B cell (primary cell): ENCODE data around the gene AFG3L2. TPM values are rescaled to one million over a fixed set of nuclear protein-coding genes. Genes with fewer than 3 reads are reported as not detected.

ENCODE experiments used
- ATAC-seq: fragments of 200-7000 bp; cut with Tn5 transposase; one replicate; pipeline ENCODE4 v1.10.0; 2021; ENCODE audit warnings: low read depth, mild to moderate bottlenecking, moderate number of reproducible peaks, moderate library complexity
- CTCF ChIA-PET: fragments of 350-600 bp; sonication (Branson Sonifier 250); formaldehyde crosslinking; loops from one replicate; lab custom pipeline; 2021; ENCODE audit warnings: antibody characterized with exemption, inconsistent platforms; lab: Charles Lee
- POLR2A ChIA-PET: fragments of 350-600 bp; sonication (Branson Sonifier 250); formaldehyde crosslinking; loops from one replicate; lab custom pipeline; 2021; ENCODE audit warnings: antibody characterized with exemption; lab: Charles Lee
- DNase-seq: peaks from one replicate; pipeline ENCODE4 v3.0.0; 2013
- H2AFZ ChIP-seq: 2 replicates; pipeline ENCODE4 v1.6.1; 2012; ENCODE audit warnings: mild to moderate bottlenecking, low read depth, low read length; ENCODE audit not compliant: insufficient read depth, poor library complexity, severe bottlenecking
- H3K27ac ChIP-seq, 2 donors: 1 replicate in 1 of 2; 2 replicates in 1 of 2; pipeline ENCODE4 v1.5.1; 2012 to 2013; ENCODE audit warnings: low read length in 2 of 2, mild to moderate bottlenecking in 2 of 2, moderate library complexity in 1 of 2
- H3K27me3 ChIP-seq, 4 experiments: fragments of 200-600 bp in 1 of 4; sonication (generic) in 1 of 4; replicated peaks in 1 of 4; 1 replicate in 2 of 4; 2 replicates in 2 of 4; pipeline versions ENCODE4 v1.6.1 to v1.7.0; 2013 to 2016; ENCODE audit warnings: low read length in 3 of 4, mild to moderate bottlenecking in 2 of 4, mixed read lengths in 1 of 4, moderate library complexity in 1 of 4; ENCODE audit not compliant: insufficient read depth in 4 of 4, control insufficient read depth in 3 of 4; ENCODE audit errors: control extremely low read depth in 1 of 4
- H3K36me3 ChIP-seq, 2 experiments: replicated peaks in 1 of 2; 1 replicate in 1 of 2; 2 replicates in 1 of 2; pipeline versions ENCODE4 v1.6.1 to v1.7.1; 2013; ENCODE audit warnings: low read length in 1 of 2; ENCODE audit not compliant: insufficient read depth in 2 of 2, control insufficient read depth in 1 of 2; ENCODE audit errors: control extremely low read depth in 1 of 2, extremely low read depth in 1 of 2
- H3K4me1 ChIP-seq, 2 donors: fragments of 200-600 bp in 1 of 2; sonication (generic) in 1 of 2; 1 replicate in 1 of 2; 2 replicates in 1 of 2; pipeline versions ENCODE4 v1.5.1 to v1.6.1; 2013 to 2017; ENCODE audit warnings: low read length in 2 of 2; ENCODE audit not compliant: control insufficient read depth in 2 of 2, insufficient read depth in 2 of 2
- H3K4me2 ChIP-seq: replicated peaks from 2 replicates; pipeline ENCODE3; 2012; ENCODE audit warnings: mild to moderate bottlenecking, low read depth, low read length; ENCODE audit not compliant: poor library complexity, severe bottlenecking
- H3K4me3 ChIP-seq, 5 experiments: fragments of 200-600 bp in 1 of 5; sonication (generic) in 1 of 5; 1 replicate in 3 of 5; 2 replicates in 2 of 5; pipeline versions ENCODE4 v1.5.1 to v1.7.0; 2011 to 2016; ENCODE audit warnings: low read length in 4 of 5, mild to moderate bottlenecking in 4 of 5, low read depth in 2 of 5, control low read depth in 1 of 5, moderate library complexity in 1 of 5; ENCODE audit not compliant: insufficient read depth in 1 of 5; ENCODE audit errors: control extremely low read depth in 1 of 5, extremely low read depth in 1 of 5
- H3K79me2 ChIP-seq: fragments of 200-600 bp; sonication (generic); one replicate; pipeline ENCODE4 v1.6.0; 2016; ENCODE audit warnings: low read length; ENCODE audit not compliant: control insufficient read depth, insufficient read depth
- H3K9ac ChIP-seq: fragments of 200-600 bp; sonication (generic); 2 replicates; pipeline ENCODE4 v1.6.1; 2017; ENCODE audit warnings: mild to moderate bottlenecking, low read length, moderate library complexity
- H3K9me3 ChIP-seq, 3 donors: one replicate each; pipeline versions ENCODE4 v1.6.1 to v1.7.1; 2013; ENCODE audit warnings: low read length in 2 of 3; ENCODE audit not compliant: control insufficient read depth in 2 of 3, insufficient read depth in 1 of 3; ENCODE audit errors: control extremely low read depth in 1 of 3
- H4K20me1 ChIP-seq: 2 replicates; pipeline ENCODE4 v1.6.0; 2012; ENCODE audit warnings: mild to moderate bottlenecking, low read length; ENCODE audit not compliant: insufficient read depth, control insufficient read depth, poor library complexity, severe bottlenecking
- H3K27ac Mint-ChIP-seq: one replicate; pipeline ENCODE4 v1.8.0; 2021; ENCODE audit warnings: mixed read lengths
- H3K27me3 Mint-ChIP-seq: one replicate; pipeline ENCODE4 v1.8.0; 2021; ENCODE audit warnings: mixed read lengths
- H3K4me1 Mint-ChIP-seq: one replicate; pipeline ENCODE4 v1.8.0; 2021; ENCODE audit warnings: mixed read lengths
- H3K4me3 Mint-ChIP-seq: one replicate; pipeline ENCODE4 v1.8.0; 2021; ENCODE audit warnings: mixed read lengths
- H3K9me3 Mint-ChIP-seq: one replicate; pipeline ENCODE4 v1.8.0; 2022; ENCODE audit warnings: mixed read lengths; ENCODE audit not compliant: insufficient read depth
- CTCF ChIP-seq: fragments of 200-600 bp; IDR thresholded peaks from one replicate; pipeline ENCODE4 v1.8.0; 2022; ENCODE audit warnings: antibody characterized with exemption, mild to moderate bottlenecking
- EZH2 ChIP-seq: IDR thresholded peaks from 2 replicates; pipeline ENCODE4 v1.6.1; 2012; ENCODE audit warnings: borderline replicate concordance, low read depth, mild to moderate bottlenecking, moderate library complexity, low read length; ENCODE audit not compliant: insufficient read depth, poor library complexity, severe bottlenecking
- WGBS: methylation state at CpG from one replicate; pipeline ENCODE4 v1.1.5; 2013; ENCODE audit warnings: missing lambda C conversion rate; ENCODE audit not compliant: insufficient coverage; 5-methylcytosine and 5-hydroxymethylcytosine counted together
- intact Hi-C: fragments of 100-400 bp; cut with micrococcal nuclease; formaldehyde crosslinking; loops from one replicate; pipeline ENCODE4 v1.10.0; 2022
- polyA plus RNA-seq: library from polyadenylated mRNA; depleted of rRNA; stranded (reverse); fragments of >200 nt; gene quantifications from 2 replicates; pipeline ENCODE4 v1.2.3, GENCODE V29; 2012
- total RNA-seq, 2 donors: library from RNA; stranded (reverse); fragments of 120-200 nt in 1 of 2; gene quantifications; 1 replicate in 1 of 2; 2 replicates in 1 of 2; pipeline versions ENCODE4 v1.2.3 to v1.2.4, GENCODE V29; 2013 to 2022

The AFG3L2 gene
- total and polyA plus RNA-seq, 2 donors (not counting 1 experiment from before 2014, with no cell fraction given), result 11.9 to 40.7 TPM

GRCh38 chr18:12406371-12407111, 29.5 kb upstream of the AFG3L2 start:
- peak overlapping the region; percentile 38 for H3K27ac Mint-ChIP-seq

More at GRCh38 chr18:12406371-12407111, 29.5 kb upstream of the AFG3L2 start:
- Histone ChIP-seq H2AFZ (peak overlapping the region; percentile 86), H4K20me1 (no peaks in the 10 kb centered on the region), H3K4me3 (peak overlapping the region in 2 of 5 experiments; percentile 64 to 74), H3K27me3 (peaks cover 0 to 40% (median 2%) of the 10 kb centered on the region in 4 experiments), H3K4me2 (peak overlapping the region; percentile 94), H3K4me1 (peaks cover 9 to 18% of the 10 kb centered on the region in 2 donors), H3K36me3 (no peaks in the 10 kb centered on the region), H3K79me2 (no peaks in the 10 kb centered on the region), H3K9me3 (no peaks in the 10 kb centered on the region), H3K27ac (no peak overlapping the region), H3K9ac (no peak overlapping the region)
- H3K4me1 Mint-ChIP-seq, result peaks cover 18% of the 10 kb centered on the region
- POLR2A ChIA-PET, result interaction anchor here (0.6 to 1.5 kb wide), 3 partner anchors 13 to 296 kb away, joined by 3 to 7 read pairs (median 4); partner anchors contain the start of genes CEP76 and PSMG2
- ATAC-seq (no peak), DNase-seq (no peak)
- intact Hi-C loops, result loop anchor here (1.0 to 5.0 kb wide), 5 partner anchors 16 to 542 kb away; partner anchors contain the start of genes AFG3L2, SEH1L and SPIRE1
- WGBS, result 76% methylated on average over 13 of the region's 19 CpGs
- CTCF ChIA-PET, result interaction anchor here (0.7 to 2.7 kb wide), 3 partner anchors 14 to 296 kb away, joined by 3 to 10 read pairs (median 5); partner anchors contain the start of genes AFG3L2, CEP76 and PSMG2
- TF ChIP-seq EZH2 (no peak), CTCF (no peak)
- H3K4me3 Mint-ChIP-seq, result peak overlapping the region; percentile 90
- H3K27me3 Mint-ChIP-seq, result peaks cover 25% of the 10 kb centered on the region
- no peaks in the 10 kb centered on the region for H3K9me3 Mint-ChIP-seq
